Suppressor macrophage treated with lipopolysaccharide for 4 hours (primary cell): ENCODE results near the gene GRIA3.
"Not testable (repeated sequence)": the region's sequence is repeated elsewhere in the genome, so short reads cannot be mapped to it uniquely, and the experiment has no call there.

Source experiments
- DNase-seq: peaks from one replicate; pipeline ENCODE4 v3.0.0-alpha.2; 2020

GRIA3 gene

DNA sequence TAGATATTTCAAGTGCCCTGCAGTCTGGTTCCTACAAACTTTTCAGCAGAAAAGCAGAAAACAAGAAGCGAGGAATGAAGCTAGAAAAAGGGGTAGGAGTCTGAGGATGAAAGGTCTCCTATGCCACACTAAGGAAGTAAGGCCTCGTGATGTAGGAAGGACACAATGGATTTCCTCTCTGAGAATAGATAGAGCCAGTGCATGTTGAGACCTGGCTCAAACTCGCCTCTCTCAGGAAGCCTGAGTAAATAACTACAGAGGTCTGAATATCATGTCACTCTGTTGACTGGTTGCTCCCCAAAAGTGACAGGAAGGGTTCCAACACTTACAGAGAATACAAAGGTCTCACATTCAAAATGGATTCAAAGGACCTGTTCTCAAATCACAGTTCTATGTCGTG is 93.3 kb downstream of the GRIA3 start:
- DNase-seq = no peak

DNA sequence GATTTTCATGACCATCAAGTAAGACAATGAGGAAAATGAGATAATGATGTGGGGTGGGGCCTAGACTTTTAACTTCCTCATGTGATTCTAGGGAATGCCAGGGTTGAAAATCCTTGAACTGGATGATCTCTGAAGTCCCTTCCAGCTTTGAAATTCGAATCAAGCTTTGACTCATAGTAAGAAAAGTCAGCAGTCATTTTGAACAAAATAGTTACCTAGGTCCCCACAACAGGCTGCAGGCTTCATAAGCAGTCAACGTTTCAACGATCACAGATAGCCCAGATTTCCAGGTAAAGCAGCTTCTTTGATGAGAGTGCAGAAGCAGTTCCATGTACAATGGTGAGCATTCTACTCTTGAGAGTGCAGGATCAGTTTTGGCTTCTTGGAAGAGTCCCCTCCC is 93.7 kb downstream of the GRIA3 start:
- DNase-seq = no peak

DNA sequence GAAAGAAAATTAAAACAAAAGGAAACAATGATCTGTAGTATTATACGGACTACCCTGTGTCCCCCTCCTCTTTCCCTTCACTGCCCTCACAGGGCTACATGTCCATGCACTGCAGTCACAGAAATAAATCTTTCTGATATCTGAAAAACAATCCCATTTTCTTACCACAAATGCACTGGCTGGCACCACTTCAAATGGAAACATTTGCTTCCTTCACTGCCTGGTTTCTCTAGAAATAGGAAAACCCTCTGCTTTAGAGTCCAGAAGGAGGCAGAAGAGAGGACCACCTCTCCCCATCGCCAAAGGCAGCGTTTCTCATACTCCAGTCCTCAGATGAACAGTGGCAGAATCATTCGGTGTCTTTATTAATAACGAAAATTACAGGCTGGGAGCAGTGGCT is 98.2 kb downstream of the GRIA3 start:
- no peak for DNase-seq

DNA sequence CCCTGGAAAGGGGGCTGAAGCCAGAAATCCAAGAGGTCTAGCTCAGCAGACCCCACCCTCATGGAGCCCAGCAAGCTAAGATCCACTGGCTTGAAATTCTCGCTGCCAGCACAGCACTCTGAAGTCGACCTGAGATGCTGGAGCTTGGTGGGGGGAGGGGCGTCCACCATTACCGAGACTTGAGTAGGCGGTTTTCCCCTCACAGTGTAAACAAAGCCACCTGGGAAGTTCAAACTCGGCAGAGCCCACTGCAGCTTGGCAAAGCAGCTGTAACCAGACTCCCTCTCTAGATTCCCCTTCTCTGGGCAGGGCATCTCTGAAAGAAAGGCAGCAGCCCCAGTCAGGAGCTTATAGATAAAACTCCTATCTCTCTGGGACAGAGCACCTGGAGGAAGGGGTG is 99.3 kb downstream of the GRIA3 start:
- DNase-seq = not testable (repeated sequence)

DNA sequence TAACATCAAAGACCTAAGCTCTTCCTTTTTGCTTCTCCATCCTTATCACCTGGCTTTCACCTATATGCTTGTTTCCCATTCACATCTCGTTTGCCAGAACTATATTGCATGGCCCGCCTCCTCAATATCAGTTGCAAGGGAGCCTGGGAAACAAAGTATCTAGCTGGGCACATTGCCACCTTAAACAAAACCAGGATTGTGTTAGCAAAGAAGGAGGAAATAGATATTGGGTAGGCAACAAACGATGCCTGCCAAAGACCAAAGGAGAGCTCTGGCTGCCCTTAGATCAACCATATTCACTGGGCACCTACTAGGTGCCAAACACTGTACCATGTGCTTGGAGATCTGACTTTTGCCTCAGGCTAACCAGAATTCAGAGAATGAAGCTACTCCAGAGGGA is 107.5 kb downstream of the GRIA3 start:
- DNase-seq = no peak

DNA sequence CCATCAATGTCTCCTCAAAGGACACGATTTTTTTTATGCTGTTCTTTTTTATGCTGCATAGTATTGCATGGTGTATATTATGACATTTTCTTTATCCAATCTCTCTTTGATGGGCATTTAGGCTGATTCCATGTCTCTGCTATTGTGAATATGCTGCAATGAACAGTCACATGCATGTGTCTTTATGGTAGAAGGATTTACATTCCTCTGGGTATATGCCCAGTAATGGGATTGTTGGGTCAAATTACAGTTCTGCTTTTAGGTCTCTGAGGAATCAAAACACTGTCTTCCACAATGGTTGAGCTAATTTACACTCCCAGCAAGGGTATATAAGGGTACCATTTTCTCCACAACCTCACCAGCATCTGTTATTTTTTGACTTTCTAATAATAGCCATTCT is 113.9 kb downstream of the GRIA3 start:
- DNase-seq = no peak

DNA sequence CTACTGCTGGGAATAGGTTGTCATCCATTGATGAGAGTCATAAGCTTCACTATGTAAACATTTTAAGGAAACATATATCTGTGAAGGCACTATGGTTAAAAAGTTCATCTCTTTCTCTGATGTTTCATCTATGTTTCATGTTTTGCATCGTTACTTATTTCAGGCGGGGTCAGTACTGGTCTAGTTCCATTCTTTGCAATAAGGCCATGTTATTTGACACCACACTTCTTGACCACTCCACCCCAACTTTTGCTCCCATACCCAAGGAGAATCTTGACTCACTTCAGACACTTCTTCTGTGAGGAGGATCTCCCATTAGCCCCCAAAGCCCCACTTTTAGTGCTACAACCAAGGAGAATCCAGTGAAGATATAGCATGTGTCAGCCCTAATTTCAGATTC is 119.4 kb downstream of the GRIA3 start:
- no peak for DNase-seq

DNA sequence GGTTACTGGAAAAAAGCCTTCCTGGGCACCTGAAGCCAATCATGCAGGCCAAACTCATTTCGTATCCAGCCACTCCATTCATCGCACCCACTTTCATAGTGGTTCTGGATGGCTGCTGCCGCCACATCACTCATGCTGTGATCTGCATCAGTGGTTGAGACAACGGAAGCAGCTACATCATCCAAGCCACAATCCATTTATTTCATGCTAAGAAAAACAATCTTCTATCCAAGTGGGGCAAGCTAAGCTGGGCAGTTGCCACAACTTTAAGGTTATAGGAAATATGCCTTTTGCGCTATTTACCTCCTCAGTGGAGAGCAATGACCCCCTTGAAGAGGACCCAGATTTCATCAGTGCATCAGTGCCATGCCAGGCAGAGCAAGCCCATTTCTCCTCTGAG is 124.6 kb downstream of the GRIA3 start:
- DNase-seq = no peak

DNA sequence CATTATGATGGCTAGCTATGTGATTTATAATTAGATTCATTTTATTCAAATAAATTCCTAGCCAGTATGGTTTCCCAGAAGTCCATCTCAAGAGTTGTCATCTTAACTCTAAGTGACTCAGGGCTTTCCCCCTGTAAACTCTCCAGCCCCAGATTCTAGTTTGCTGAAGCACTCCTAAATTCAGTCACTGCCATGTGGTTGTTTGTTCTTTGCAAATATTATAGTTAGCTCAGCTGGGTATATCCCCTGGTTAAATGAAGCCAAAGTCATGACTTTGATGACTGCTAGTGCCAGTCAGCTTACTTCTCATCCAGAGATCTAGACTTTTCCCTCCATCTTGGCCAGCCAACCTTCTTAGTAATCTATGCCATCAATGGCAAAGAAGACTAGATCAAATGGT is 126.0 kb downstream of the GRIA3 start:
- no peak for DNase-seq

DNA sequence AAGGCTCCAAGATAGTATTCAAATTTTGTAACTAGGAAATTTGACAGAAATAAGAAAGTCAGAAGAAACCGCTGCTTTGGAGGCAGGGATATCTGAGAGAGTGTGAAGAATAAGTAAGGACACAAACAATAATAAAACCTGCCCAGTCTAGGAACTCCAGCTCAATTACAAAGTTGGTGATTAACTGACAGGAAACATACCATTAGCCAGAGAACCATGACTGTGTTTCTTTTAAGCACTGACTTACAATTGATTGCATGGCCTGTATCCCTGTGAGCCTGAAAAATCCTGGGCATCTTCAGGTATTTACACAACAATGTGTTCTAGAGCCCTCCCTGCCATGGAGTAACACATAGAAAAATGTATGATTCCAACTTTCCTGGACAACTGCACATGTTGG is 127.4 kb downstream of the GRIA3 start:
- DNase-seq = no peak

DNA sequence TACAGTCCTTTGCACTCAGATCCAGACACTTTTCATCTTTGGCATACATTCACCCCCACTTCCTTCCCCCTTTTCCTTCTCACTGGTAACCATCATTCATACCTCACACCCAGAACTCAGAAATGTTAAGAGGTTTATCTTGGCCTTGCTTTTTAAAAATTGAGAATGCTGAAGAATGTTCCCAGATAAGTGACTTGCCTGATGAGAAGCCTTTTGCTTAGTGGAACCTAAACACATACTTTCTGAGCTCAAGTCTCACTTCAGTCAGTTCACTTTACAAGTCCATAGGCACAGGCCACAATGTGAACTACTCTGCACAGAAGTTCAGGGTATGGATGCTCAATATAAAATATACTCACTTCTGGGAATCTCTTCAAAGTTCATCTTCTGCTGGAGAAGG is 129.4 kb downstream of the GRIA3 start:
- DNase-seq = no peak

DNA sequence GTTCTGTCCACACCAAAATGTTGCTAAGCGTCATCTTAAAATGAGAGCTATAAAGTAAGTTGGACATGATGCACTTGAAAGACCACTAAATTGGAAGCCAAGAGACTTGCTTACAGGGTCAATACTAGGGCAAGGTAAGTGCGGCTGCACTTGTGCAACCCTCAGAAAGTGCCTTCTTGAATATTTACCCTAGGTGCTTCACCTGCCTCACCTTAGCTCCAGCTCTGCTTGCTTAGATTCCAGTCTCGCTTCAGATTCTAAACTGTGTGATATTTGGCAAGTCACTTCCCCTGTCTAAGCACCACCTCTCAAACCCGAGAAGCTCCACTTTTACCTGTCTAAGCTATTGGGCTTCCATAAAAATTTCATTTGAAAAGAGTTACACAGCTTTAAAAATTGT is 136.5 kb downstream of the GRIA3 start:
- DNase-seq = no peak

DNA sequence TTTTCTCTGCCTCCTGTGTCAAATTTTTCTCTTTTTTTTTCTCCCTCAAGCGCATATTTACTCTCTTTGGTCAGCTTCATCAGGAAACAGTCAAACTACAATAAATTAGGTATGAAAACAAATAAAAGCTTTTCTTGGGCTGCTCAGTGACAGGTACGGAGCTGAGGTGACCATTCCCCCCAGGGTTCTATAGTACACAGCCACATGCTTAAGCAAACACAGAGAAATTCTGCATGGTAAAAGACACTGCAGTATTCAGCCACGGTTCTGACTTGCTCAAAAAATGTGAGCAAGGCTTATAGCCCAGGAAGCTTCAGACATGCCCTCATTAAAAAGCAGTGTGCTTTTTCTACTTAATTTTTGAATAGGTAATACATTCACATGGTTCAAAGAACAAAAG is 138.5 kb downstream of the GRIA3 start:
- no peak for DNase-seq

DNA sequence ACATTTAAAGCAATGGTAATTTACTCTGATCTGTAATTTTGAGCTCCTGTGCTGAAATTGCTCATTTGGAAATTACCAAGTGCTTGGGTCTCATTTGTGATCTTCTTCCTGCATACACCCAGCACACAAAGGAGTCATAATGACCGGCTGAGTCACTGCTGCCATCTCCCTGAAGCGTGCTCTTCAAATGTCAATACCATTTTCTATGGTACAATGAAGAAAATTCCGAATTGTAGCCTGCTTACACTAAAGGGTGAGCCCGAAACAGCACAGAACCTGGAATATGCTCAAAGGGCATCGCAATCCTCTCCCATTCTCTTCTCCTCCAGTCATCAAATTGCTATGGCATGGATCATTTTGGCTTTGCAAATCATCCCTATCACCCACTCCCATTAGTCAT is 140.5 kb downstream of the GRIA3 start:
- no peak for DNase-seq

DNA sequence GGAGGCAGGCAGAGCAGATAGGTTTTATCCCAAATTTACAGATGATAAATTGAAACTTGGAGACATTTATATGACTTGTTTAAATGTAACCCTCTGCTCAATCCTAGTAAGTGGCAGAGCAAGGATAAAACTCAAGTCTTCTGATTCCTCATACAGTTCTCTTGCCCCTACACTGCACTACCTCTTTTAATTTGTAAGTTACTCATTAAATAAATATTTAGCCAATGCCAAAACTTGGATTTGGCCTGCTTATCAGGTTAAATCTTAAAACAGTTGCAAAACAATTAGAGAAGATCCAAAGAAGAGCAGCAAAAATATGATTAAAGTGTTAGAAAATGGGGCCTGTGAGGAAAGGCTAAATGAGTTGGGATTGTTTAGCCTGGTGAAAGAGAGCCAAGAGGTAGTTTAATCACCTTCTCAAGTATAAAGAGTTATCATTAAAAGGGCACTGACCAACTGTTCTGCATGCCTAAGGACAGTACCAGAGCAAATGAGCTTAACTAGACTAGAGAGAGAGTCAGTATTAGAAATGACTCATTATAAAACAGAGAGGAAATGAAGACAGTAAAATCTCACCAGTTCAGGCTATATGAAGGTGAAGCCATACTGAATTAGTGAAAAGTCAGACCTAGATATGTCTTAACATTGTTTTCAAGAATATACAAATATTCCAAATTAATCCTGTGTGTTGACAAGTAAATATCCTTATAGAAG is 146.3 kb downstream of the GRIA3 start:
- no peak for DNase-seq

DNA sequence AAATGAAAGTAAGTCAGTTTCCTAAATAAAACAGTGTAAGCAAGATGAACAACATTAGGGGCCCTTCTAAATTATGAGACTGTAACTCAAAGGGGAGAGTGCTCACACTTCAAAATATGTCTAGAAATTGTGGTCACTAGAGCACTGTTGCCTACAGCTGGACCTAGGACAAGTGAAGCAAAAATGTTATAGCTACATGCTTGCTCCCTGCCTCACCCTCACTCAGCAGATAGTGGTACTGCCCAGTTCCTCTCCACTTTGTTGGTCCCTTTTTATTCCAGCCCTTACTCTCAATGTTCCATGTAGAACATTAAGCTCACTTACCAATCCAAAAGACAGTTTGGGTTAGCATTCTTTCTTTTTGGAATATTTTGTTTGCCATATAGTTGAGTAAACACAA is 147.3 kb downstream of the GRIA3 start:
- DNase-seq = no peak

DNA sequence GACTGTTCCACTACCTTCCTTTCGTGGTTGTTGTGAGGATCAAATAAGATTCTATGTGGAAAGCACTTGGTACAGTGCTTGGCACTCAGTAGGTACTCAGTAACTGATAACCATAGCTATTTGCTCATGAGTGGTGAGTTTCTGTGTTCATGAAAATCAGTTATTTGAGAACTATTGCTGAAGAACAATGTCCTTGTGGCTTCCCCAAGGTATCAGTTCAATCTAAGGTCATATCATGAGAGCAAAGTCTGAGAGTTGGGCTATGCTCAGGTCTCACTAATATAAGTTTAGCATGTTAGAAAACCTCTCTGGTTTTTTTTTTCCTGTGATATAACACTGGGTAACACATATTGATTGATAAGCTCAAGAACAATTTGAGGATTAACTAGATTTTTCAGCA is 147.8 kb downstream of the GRIA3 start:
- DNase-seq = no peak

DNA sequence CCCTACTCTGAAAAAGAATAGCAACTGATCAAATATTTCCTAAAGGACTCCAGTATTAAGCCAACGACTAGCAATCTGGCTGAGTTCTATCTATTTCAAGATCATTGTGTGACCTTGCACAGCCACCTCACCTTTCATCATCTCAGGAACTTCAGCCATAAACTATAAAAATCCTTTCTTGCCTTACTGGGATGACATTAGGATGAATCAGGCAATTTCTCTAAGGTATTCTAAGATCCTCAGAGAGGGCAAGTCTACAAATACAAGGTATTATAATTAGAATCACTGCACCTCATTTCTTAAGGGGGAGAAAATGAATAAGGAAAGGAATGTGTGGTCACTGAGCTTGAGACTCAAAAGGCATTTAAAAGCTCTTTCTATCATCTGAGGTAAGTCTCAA is 152.6 kb downstream of the GRIA3 start:
- DNase-seq = no peak

DNA sequence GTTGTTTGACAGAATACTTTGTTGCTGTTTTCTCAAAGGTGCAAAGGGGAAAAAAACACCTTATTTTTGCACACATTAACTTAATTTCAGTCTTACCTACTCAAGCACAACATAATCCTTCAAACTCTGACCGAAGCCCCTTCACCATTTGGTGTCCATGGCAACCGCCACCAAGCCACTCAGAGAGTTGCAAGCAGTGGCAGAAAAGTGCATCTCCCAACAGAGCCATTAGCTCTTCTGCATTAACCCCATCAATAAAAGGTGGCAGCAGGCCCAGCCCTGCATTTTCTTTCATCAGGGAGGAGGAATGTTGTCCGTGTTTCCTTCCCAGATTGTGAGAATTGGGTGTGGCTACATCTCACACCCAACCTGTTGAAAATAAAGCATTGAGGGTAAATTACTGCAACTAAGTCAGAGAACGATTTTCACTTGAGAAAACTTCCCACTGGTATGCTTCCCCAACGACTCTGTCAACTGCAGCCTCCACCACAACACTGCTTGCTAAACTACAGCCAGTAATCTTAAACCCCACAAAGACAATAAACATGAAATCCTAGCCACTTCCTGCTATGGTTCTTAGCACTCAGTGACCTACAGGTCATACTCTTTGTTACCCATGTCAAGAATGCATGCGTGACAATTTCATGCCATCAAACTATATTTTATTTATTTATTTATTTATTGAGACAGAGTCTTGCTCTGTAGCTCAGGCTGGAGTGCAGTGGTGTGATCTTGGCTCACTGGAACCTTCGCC is 154.0 kb downstream of the GRIA3 start:
- DNase-seq = no peak

DNA sequence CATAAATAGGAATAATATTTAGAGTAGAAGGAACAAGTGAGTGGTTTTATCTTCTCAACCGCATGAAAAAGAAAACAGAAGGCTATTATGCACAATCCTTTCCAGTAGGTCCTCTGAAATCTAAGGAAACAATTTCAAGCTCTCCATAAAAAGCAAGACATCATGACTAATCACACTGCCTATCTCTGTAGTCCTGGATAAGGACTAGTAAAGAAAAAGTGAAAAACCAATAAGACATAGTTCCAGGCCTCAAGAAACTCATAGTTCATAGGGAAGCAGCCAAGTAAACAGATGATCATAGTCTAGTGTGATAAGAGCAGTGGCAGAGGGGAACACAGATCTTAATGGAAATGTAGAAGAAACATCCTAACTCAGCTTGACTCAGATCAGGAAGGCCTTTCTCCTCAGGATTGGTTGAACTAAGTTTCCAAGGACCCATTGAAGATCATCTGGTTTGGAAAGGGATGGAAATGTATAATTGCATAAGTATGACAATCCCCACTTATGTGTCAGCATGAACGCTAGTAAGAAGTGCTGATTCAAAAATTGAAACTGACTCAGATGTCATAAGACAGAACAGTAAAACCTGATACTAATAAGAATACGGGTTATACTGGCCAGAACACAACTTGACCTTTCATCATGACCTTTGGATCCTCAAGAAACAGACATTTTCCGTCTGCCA is 155.3 kb downstream of the GRIA3 start:
- DNase-seq = peak; percentile 4

DNA sequence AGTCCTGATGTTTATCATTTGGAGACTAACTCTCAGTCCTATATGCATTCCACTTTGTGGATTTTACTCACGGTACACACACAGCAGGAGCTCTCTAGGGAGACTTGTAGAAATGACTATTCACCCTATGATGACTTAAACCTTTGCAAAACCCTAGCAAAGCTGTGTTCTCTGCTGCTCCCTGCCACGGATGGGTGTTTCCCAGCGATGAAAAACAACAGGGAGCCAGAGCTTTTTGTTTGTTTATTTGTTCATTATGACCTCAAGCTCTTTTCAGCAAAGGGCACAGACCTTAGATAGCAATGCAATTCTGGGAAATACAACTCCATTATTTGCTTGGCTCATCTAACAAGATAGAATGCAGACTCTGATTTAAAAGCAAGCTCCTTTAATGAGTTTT is 156.6 kb downstream of the GRIA3 start:
- no peak for DNase-seq

DNA sequence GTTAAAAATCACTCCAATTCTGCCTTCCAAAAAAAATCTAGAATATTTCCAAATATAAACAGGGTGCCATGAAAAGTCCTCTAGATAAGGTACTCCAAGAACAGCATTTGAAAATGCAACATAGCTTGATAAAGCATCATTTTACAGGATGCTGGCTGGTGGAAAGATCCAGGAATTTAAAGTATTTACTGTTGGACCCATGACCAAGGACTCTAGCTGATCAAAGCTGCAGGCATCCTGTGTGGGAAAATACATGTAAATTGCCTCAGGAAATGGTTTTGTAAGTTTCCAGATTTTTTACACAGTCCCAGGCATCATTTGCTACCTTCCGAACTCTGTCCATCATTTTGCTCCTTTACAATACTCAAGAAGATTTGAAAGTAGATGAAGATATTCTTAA is 164.4 kb downstream of the GRIA3 start:
- DNase-seq = no peak

DNA sequence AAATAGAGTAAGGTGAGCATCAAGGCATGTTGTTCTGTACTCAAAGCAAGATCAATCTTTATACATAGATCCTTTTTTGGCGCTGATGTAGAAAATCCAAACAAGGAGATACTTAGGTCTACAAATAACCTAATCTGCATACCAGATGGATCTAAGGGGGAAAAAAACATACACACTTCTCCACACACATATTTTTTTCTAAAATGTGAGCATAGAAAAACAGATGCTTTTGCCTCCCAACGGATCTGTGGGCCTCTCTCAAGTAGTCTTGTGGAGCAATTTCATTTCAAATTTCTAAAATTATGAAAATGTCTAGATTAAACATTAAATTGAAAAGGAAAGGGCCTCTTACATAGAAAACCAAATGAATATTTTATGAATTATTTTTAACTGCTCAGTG is 166.1 kb downstream of the GRIA3 start:
- no peak for DNase-seq

DNA sequence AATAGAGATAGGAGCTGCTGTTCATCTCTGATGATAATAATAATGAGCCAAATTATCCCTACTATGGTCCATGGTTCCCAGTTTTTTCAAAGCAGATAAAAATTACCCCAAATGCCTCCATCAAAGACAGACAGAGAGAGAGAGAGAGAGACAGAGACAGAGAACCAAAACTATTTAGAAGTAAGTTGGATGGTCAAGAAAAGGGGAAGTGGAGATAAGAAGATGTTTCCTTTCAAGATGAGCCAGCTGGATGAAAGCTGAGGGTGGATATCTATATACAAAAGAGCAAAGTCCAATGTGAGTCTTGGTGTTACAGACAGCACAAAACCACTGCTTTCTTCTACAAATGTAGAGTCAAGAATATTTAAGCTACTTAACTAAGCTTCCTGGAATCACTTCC is 173.9 kb downstream of the GRIA3 start:
- no peak for DNase-seq
